Spleen (tissue), 7 donors: ENCODE measurements around the gene ENDOV.

Source experiments
- POLR2A ChIP-seq, 3 donors: fragments of 450-650 bp; IDR thresholded peaks; one replicate each; pipeline ENCODE4 v1.5.1; 2017; ENCODE audit warnings: antibody characterized with exemption in 3 of 3, mild to moderate bottlenecking in 1 of 3
- POLR2AphosphoS5 ChIP-seq, 3 donors: sonication (generic); formaldehyde crosslinking; IDR thresholded peaks; one replicate each; pipeline ENCODE4 v1.5.1; 2017; ENCODE audit warnings: antibody characterized with exemption in 3 of 3
- TF ChIP-seq, protein P1 (sequence below), 11 experiments: fragments of 200-600 bp in 7 of 11; fragments of 450-650 bp in 4 of 11; sonication (generic) in 4 of 11; IDR thresholded peaks in 8 of 11; conservative IDR thresholded peaks in 3 of 11; 1 replicate in 7 of 11; 2 replicates in 4 of 11; pipeline versions ENCODE4 v1.4.0 to v1.8.0; 2016 to 2021; ENCODE audit warnings: antibody characterized with exemption in 11 of 11, inconsistent platforms in 4 of 11, mild to moderate bottlenecking in 1 of 11
- donor health status: DM: no; HTN: no; CAD: no; lungs with moderate emphysema.
- donor health status: DM: no; HTN: no; CAD: no.
- donor health status: DM: no; HTN: no; CAD: no.

DNA sequence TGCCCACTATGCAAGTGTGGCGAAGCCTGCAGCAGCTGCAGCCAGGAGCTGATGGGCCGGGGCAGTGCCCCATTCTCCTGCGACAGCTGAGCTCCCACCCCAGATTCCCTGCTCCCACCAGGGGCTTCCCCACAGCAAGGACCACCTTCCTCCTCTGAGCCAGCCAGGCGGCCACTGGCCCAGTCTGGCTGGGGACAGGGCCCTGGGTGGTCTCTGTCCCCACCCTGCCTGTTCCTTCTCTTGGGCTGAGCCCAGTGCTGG, 67.0 kb downstream of the ENDOV start:
- TF ChIP-seq, protein P1, sequence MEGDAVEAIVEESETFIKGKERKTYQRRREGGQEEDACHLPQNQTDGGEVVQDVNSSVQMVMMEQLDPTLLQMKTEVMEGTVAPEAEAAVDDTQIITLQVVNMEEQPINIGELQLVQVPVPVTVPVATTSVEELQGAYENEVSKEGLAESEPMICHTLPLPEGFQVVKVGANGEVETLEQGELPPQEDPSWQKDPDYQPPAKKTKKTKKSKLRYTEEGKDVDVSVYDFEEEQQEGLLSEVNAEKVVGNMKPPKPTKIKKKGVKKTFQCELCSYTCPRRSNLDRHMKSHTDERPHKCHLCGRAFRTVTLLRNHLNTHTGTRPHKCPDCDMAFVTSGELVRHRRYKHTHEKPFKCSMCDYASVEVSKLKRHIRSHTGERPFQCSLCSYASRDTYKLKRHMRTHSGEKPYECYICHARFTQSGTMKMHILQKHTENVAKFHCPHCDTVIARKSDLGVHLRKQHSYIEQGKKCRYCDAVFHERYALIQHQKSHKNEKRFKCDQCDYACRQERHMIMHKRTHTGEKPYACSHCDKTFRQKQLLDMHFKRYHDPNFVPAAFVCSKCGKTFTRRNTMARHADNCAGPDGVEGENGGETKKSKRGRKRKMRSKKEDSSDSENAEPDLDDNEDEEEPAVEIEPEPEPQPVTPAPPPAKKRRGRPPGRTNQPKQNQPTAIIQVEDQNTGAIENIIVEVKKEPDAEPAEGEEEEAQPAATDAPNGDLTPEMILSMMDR (IDR thresholded peaks at IDR 0.05 in 8 of 11, conservative IDR thresholded peaks at IDR 0.05 in 3 of 11): no peak
- TF ChIP-seq POLR2AphosphoS5 (IDR thresholded peaks at IDR 0.05) (no peak), POLR2A (IDR thresholded peaks at IDR 0.05) (no peak)
